Esophagus (tissue), 2 donors: ENCODE measurements around the gene CHMP4A. TPM values are rescaled to one million over a fixed set of nuclear protein-coding genes. Genes with fewer than 3 reads are reported as not detected.
"Not testable (repeated sequence)": the region's sequence is repeated elsewhere in the genome, so short reads cannot be mapped to it uniquely, and the experiment has no call there.

Source experiments
- H3K27ac ChIP-seq, 2 donors: one replicate each; pipeline ENCODE4 v1.5.1; 2013; ENCODE audit warnings: low read depth in 2 of 2, mild to moderate bottlenecking in 2 of 2, inconsistent platforms in 1 of 2, low read length in 1 of 2, moderate library complexity in 1 of 2
- H3K27me3 ChIP-seq, 2 donors: one replicate each; pipeline ENCODE4 v1.6.1; 2013; ENCODE audit warnings: low read length in 2 of 2, control low read depth in 1 of 2, mild to moderate bottlenecking in 1 of 2; ENCODE audit not compliant: insufficient read depth in 2 of 2, control insufficient read depth in 1 of 2
- H3K36me3 ChIP-seq, 2 donors: one replicate each; pipeline ENCODE4 v1.6.1; 2013; ENCODE audit warnings: low read length in 1 of 2; ENCODE audit not compliant: control insufficient read depth in 2 of 2, insufficient read depth in 2 of 2
- H3K4me1 ChIP-seq, 2 donors: one replicate each; pipeline ENCODE4 v1.6.1; 2013; ENCODE audit warnings: low read length in 1 of 2; ENCODE audit not compliant: control insufficient read depth in 2 of 2, insufficient read depth in 2 of 2
- H3K4me3 ChIP-seq, 2 donors: one replicate each; pipeline ENCODE4 v1.5.1; 2013; ENCODE audit warnings: low read length in 2 of 2, mild to moderate bottlenecking in 2 of 2, low read depth in 1 of 2, moderate library complexity in 1 of 2
- H3K9me3 ChIP-seq, 2 donors: one replicate each; pipeline ENCODE4 v1.6.1; 2013; ENCODE audit warnings: mild to moderate bottlenecking in 2 of 2, low read depth in 1 of 2, low read length in 1 of 2, moderate library complexity in 1 of 2; ENCODE audit not compliant: control insufficient read depth in 2 of 2, insufficient read depth in 1 of 2
- WGBS, 2 donors: extraction: QIAGEN DNeasy Blood & Tissue Kit; methylation state at CpG; one replicate each; pipeline ENCODE4 v1.1.7; 2013; 5-methylcytosine and 5-hydroxymethylcytosine counted together
- polyA plus RNA-seq, 2 donors: library from polyadenylated mRNA; stranded (reverse); fragments of 200-250 nt; gene quantifications; one replicate each; pipeline ENCODE4 v1.2.3, GENCODE V29; 2013
- donor health status: healthy with polysubstance abuse.
- donor health status: Bipolar disorder and iron deficiency.

CHMP4A gene
- polyA plus RNA-seq, 2 donors = 37.0 to 65.7 TPM

- Histone ChIP-seq H3K27ac (peak overlapping the region; percentile 96 to 97), H3K4me1 (peaks cover 0 to 7% of the 10 kb centered on the region in 2 donors), H3K4me3 (peak overlapping the region; percentile 82), H3K36me3 (peaks cover 4 to 6% of the 10 kb centered on the region in 2 donors), H3K9me3 (no peaks in the 10 kb centered on the region), H3K27me3 (no peaks in the 10 kb centered on the region)
- WGBS, 2 donors = 9% methylated on average over 23 of the region's 23 CpGs
Observed at GRCh38 chr14:24231263-24232120, 18.2 kb upstream of the CHMP4A start.

GRCh38 chr14:24228902-24229301 is 15.6 kb upstream of the CHMP4A start:
- Histone ChIP-seq H3K4me1 (peaks cover 0 to 7% of the 10 kb centered on the region in 2 donors), H3K36me3 (no peaks in the 10 kb centered on the region), H3K27ac (no peak overlapping the region), H3K27me3 (no peaks in the 10 kb centered on the region), H3K4me3 (no peak overlapping the region), H3K9me3 (no peaks in the 10 kb centered on the region)
- 0 to 5% methylated on average over 1 of the region's 1 CpG for WGBS, 2 donors

GRCh38 chr14:24226473-24226872 is 13.2 kb upstream of the CHMP4A start:
- 78 to 83% methylated on average over 1 of the region's 1 CpG for WGBS, 2 donors
- H3K4me1 ChIP-seq = peaks cover 0 to 4% of the 10 kb centered on the region in 2 donors
- H3K9me3 ChIP-seq = no peaks in the 10 kb centered on the region
- no peak overlapping the region for H3K4me3 ChIP-seq
- H3K27ac ChIP-seq = no peak overlapping the region
- no peaks in the 10 kb centered on the region for H3K27me3 ChIP-seq
- no peaks in the 10 kb centered on the region for H3K36me3 ChIP-seq

DNA sequence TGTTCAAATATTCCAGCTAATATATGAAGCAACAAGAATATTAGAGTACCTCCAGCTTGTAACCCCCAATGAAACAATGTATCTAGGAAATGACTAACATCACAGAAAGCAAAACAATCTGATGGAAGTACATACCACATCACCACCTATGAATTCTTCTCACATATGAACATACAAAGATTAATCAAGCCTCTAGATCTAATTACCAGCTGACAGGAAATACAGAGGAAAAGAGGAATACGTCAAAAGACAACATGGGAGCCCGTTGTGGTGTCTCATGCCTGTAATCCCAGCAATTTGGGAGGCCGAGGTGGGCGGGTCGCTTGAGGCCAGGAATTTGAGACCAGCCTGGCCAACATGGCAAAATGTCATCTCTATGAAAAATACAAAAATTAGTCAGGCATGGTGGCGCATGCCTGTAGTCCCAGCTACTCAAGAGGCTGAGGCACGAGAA is 11.4 kb upstream of the CHMP4A start:
- 84 to 87% methylated on average over 7 of the region's 7 CpGs for WGBS, 2 donors
- no peaks in the 10 kb centered on the region for H3K27me3 ChIP-seq
- no peaks in the 10 kb centered on the region for H3K4me1 ChIP-seq
- no peak overlapping the region for H3K4me3 ChIP-seq
- H3K27ac ChIP-seq = no peak overlapping the region
- no peaks in the 10 kb centered on the region for H3K9me3 ChIP-seq
- H3K36me3 ChIP-seq = no peaks in the 10 kb centered on the region

- 99% methylated on average over 4 of the region's 4 CpGs for WGBS, 2 donors
- H3K27me3 ChIP-seq, H3K27ac ChIP-seq, H3K4me1 ChIP-seq, H3K4me3 ChIP-seq, H3K36me3 ChIP-seq, H3K9me3 ChIP-seq: not testable (repeated sequence)
Observed at GRCh38 chr14:24222987-24223386, 9.7 kb upstream of the CHMP4A start.

- no peaks in the 10 kb centered on the region for H3K27me3 ChIP-seq
- WGBS, 2 donors = 63% methylated on average over 3 of the region's 3 CpGs
- no peak overlapping the region for H3K27ac ChIP-seq
- no peaks in the 10 kb centered on the region for H3K4me1 ChIP-seq
- no peak overlapping the region for H3K4me3 ChIP-seq
- no peaks in the 10 kb centered on the region for H3K9me3 ChIP-seq
- H3K36me3 ChIP-seq = peaks cover 3 to 5% of the 10 kb centered on the region in 2 donors
Observed at GRCh38 chr14:24219521-24219920, 6.2 kb upstream of the CHMP4A start.

GRCh38 chr14:24219080-24219479 is 5.8 kb upstream of the CHMP4A start:
- Histone ChIP-seq H3K27ac (no peak overlapping the region), H3K4me1 (no peaks in the 10 kb centered on the region), H3K9me3 (no peaks in the 10 kb centered on the region), H3K27me3 (no peaks in the 10 kb centered on the region), H3K4me3 (no peak overlapping the region), H3K36me3 (peaks cover 3 to 5% of the 10 kb centered on the region in 2 donors)
- WGBS, 2 donors = 93 to 96% methylated on average over 4 of the region's 4 CpGs

GRCh38 chr14:24216876-24217275 is 3.6 kb upstream of the CHMP4A start:
- WGBS, 2 donors = 95 to 97% methylated on average over 1 of the region's 1 CpG
- H3K27ac ChIP-seq, H3K4me1 ChIP-seq, H3K4me3 ChIP-seq, H3K27me3 ChIP-seq, H3K36me3 ChIP-seq, H3K9me3 ChIP-seq: not testable (repeated sequence)

GRCh38 chr14:24216345-24216699 is 3.0 kb upstream of the CHMP4A start:
- peaks cover 5 to 6% of the 10 kb centered on the region in 2 donors for H3K36me3 ChIP-seq
- WGBS, 2 donors = 84 to 92% methylated on average over 2 of the region's 2 CpGs
- H3K4me3 ChIP-seq = no peak overlapping the region
- no peaks in the 10 kb centered on the region for H3K9me3 ChIP-seq
- H3K4me1 ChIP-seq = no peaks in the 10 kb centered on the region
- H3K27ac ChIP-seq = peak overlapping the region in 1 of 2 donors; percentile 99
- H3K27me3 ChIP-seq = no peaks in the 10 kb centered on the region
